GM18867 (cell line): ENCODE data around the gene E2F1.

ENCODE experiments used
- ATAC-seq: cut with Tn5 transposase; IDR thresholded peaks from one replicate; pipeline ENCODE4 v1.9.1; 2021; ENCODE audit warnings: mild to moderate bottlenecking, moderate library complexity; ENCODE audit not compliant: unreplicated experiment

The E2F1 gene

DNA sequence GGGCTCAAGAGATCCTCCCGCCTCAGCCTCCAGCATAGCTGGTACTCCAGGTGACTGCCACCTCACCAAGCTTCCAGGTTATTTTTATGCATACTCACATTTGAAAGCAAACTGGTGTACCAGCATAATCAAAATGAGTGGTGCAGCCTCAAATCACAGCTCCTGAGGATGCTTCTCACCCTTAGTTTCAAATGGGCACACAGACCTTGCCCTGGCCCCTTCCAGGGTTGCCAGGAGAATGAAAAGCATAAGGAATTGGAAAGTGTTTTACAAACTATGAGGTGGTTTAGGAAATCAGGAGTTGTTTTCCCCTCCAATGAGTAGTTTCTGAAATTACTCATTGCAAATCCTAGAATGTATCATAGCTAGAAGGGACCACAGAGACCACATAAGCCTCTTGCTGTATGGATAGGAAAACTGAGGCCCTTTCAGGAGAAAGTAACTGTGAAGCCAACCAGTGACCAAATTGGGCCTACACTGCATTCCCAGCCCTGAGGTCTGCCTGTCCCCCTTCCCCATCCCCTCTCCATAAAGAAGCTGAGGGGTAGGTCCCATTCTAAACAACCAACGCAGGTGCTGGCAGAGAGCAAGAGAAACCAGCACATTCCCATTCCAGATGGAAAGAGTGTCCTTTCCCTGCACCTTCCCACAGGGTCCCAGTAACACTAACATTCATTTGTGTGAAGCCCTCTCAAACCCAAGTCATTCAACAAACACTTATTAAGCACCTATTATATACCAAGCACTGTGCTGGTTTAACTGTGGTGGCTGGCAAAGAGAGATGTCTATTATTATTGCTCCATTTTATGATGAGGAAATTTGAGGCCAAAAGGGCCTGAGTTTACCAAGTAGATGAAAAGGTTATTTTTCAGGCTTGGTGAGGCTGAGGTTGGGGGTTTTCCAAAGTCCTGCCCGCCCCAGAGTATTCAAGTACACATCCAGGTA lies 2.1 kb upstream of the E2F1 start:
- no peak for ATAC-seq

DNA sequence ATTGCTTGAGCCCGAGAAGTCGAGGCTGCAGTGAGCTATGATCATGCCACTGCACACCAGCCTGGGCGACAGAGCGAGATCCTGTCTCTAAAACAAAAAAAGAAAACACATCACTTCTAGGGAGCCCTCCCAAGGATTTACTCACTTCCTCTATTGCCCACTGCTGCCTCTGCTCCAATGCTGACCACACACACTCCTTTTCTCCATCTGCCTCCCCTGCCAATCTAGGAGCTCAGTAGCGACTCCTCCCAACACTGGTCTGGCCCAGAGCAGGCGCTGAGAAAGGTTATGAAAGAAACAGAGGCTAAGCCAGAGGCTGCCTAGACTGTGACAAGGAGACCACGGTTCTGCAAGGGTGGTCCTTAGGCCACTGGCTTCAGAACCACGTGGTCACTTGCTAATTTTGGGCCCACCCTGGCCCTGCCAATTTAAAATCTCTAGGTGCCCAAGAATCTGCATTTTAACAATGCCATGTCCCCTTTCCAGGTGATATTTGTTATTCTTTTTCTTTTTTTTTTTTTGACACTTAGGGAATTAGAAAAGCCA lies 1.3 kb upstream of the E2F1 start:
- no peak for ATAC-seq

DNA sequence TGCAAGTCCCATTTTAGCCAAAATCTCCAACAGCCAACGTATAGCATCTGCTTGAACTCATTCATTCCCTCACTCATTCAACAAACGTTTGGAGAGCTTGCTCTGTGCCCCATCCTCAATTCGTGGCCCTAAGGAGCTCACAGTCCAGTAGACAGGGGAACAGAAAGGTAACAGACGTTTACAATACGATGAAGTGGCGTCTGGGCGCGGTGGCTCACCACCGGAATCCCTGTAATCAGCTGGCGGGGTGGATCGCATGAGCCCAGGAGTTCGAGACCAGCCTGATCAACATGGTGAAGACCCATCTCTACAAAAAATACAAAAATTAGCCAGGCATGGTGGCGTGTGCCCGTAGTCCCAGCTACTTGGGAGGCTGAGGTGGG lies 790 bp upstream of the E2F1 start:
- ATAC-seq, result no peak

DNA sequence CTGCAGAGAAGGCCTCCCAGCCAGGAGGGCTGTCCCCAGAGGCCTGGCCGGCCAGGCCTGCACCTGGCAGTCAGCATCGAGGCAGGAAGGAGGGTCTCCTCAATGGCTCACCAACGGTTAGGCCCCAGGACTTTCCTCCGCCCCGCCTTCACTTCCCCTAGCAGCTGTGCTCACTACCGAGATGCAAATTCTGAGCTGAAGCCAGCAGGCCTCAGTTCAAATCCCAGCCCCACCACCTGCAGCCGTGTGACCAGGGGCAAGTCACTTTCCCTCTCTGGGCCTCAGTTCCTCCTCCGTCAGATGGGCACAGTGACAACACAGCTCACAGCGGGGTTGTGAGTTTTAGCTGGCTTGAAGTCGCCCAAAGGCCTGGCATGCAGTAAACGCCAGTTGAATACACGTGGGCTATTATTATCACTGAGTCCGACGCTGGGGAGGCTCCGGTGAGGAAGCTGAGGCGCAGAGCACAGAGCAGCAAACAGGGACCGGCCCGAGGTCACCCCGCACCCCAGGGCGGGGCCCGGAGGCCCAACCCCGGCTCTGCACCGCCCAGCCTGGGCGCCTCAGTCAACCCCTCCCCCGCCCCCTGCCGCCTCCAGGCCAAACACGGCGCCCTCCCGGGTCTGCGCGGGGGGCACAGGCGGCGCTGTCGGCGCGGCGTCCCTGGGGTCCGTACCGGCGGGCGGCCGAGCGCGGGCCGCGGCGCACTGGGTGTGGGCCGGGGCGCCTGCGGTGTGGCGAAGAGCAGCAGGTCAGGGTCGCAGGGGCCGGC lies 671 bp downstream of the E2F1 start:
- peak; percentile 38 for ATAC-seq

DNA sequence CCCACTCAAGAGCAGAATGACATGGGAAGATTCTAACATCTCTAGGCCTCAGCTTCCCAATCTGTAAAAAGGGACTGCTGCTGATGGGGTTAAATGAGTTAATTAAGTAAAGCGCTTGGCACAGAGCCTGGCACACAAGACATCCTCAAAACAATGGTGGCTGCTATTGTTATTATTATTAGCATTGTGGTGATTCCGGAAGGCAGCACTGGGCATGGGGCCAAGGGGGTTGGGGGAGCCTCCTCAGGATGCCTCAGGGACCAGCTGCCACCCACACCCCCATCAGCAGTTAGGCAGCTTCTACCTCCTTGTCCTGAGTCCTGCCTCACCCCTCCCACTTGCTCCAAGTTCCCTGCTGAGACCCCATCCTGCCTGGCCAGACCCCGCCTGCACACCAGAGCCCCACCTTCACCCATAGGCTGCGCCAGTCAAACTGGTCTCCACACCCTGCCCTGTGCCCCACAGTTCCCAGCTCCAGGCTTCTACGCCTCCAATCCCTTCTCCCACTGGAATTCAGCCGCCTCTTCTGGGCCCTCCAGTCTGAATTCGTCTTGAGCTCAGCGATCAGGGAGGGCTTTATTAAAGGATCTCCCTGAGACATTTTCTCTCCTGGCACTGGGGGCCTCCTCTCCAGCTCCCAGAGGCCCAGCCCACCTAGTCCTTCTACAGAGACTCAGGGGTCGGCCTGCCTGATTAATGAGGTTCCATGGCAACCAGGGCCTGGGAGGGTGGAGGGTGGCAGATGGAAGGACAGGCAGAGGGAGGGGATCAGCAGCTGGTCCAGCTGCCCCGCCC lies 1.5 kb downstream of the E2F1 start:
- ATAC-seq, result no peak

DNA sequence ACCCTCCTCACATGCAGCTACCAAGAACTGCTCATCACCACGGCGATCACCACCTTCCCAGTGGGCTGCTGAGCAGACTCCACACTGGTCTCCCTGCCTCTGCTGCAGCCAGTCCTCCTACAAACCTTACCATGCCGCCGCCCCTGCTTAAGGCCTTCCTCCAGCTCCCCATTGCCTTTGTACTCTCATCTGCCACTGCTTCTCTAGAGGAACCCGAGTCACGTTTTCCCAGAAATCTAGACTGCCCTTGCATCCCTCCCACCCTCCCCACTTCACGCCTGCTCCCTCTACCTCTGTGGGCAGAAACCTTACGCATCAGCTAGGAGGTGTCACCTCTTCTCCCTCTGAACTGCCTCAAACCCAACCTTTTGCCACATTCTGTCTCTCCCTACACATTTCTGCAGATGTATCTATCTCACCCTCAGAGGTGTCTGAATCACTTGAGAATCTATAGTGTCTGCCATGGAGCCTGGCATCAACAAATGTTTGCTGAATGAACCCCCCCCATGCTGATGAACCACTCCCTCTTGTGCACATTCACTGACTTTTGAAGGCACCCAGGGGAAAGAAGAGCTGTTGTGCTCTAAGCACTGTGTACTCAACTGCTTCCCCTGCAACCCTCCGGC lies 4.3 kb downstream of the E2F1 start:
- ATAC-seq, result no peak

DNA sequence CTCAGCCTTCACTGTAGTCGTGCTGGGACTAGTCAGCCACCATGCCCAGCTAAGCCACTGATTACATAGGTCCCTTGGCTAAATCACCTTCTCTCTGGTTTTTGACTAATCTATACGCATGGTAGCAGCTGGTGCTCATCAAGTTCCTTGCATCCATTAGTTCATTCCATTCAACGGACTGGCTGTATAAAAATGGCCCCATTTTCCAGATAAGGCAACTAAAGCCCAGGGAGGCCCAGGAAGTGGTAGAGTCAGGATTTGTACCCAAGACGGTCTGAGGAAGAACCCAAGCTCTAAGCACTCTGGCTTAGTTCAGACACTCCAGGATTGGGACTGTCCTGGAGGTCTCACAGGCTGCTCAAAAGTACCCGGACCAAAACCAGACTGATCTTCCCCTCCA lies 4.9 kb downstream of the E2F1 start:
- ATAC-seq, result no peak

DNA sequence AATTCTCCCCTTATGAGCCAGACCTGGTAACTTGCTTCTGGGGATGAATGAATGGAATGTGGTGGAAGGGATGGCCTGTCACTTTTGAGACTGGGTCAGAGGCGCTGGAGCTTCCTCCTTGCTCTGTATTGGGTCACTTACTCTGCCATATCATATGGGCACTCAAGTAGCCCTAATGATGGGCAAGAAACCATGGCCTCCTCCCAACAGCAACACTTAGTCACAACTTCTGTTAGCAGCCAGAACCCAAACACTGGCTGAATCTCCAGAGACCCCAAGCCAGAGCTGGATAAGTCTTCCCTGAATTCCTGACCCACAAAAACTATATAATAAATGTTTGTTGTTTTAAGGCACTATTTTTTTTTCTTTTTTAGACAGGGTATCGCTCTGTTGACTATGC lies 5.5 kb downstream of the E2F1 start:
- ATAC-seq, result no peak

DNA sequence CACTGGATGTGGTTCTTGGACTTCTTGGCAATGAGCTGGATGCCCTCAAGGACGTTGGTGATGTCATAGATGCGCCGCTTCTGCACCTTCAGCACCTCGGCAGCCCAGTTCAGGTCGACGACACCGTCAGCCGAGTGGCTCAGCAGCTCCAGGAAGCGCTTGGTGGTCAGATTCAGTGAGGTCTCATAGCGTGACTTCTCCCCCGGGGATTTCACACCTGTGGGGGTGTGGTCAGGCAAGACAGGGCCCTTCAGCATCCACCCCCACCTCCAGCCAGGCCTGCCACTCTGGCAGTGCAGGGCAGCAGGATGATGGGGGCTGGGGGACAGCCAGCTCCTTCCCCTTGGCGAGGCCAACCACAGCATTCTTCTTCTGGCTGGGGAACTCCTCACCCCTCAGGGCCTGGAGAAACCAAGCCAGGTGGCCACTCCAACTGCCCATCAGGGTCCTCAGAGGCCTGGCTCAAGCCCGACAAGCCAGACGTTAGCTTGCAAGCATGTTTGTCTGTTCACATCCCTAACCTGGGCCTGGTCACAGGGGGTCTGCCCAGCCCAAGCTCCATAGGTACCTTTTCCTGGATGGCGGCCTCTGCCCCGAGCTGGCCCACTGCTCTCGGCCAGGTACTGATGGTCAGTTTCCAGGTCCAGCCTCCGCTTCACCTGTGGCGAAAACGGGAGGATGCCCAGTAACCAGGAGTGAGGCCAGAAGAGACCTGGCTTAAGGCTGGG lies 6.3 kb downstream of the E2F1 start:
- peak; percentile 58 for ATAC-seq

DNA sequence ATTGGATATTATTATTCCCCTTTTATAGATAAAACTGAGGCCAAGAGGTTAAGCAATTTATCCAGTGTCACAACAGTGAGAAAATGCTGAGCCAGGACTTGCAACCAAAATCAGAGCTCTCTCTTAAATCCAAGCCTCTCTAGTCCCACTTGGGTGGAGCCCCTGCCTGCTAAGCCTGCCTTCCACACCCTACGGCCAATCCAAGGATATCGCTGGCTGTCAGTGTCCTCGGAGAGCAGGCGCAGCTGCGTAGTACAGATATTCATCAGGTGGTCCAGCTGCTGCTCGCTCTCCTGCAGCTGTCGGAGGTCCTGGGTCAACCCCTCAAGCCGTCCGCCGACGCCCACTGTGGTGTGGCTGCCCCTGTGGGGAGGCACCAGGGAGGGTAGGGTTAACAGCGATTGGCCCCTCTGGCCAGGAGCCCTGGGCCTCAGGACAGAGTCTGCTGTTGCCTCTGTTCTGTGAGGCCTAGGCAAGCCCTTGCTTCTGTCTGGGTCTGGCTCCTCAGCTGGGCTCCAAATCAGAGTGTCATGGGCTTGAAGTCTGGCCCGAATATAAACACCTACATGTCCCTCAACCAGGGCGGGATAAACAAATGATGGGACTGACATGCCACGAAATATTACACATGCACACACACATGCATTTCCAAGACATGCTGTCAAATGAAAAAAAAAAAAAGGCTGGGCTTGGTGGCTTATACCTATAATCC lies 8.0 kb downstream of the E2F1 start:
- ATAC-seq, result no peak

DNA sequence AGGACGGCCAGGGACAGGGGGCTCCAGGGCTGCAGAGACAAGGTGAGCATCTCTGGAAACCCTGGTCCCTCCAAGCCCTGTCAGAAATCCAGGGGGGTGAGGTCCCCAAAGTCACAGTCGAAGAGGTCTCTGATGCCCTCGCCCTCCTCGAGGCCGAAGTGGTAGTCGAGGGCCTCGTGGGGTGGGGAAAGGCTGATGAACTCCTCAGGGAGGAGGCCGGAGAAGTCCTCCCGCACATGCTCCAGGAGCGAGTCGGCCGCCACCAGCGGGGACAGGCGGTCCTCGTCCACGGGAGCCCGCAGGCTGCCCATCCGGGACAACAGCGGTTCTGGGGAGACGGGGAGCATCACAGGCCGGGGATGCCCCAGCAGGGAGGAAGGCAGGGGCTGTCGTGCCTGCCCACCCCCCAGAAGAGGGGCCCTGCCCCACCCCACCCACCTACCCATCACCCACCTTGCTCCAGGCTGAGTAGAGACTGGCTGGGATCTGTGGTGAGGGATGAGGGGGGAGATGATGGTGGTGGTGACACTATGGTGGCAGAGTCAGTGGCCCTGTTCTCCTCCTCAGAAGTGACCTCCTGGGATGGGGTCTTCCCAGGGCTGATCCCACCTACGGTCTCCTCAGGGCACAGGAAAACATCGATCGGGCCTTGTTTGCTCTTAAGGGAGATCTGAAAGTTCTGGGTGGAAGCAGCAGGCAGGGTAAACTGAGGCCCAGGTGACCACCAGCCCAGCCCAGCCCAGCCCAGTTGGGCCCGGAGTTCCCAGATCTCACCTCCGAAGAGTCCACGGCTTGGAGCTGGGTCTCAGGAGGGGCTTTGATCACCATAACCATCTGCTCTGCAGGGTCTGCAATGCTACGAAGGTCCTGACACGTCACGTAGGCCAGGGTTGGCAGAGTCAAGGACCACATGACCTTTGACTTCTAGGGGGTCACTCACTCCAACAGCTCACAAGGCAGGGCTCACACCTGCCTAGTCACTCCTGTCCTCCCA lies 9.2 kb downstream of the E2F1 start:
- ATAC-seq, result no peak

DNA sequence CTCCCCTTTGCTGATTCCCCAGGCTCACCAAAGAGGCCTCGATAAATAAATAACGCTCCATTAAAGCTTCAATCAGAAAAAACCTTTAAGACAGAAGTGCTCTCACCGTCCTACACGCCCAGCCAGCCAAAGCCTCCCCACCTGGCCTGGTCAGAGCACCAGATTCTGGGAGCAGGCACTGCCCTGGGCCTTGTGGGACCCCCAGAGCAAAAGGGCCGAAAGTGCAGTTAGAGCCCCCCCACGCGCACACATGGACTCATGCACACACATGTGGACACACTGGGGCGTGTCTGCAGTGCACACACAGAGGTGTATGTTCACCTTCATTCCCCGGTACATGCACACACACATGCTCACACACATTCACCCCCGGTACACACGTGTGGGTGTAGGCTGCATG lies 10.1 kb downstream of the E2F1 start:
- no peak for ATAC-seq

DNA sequence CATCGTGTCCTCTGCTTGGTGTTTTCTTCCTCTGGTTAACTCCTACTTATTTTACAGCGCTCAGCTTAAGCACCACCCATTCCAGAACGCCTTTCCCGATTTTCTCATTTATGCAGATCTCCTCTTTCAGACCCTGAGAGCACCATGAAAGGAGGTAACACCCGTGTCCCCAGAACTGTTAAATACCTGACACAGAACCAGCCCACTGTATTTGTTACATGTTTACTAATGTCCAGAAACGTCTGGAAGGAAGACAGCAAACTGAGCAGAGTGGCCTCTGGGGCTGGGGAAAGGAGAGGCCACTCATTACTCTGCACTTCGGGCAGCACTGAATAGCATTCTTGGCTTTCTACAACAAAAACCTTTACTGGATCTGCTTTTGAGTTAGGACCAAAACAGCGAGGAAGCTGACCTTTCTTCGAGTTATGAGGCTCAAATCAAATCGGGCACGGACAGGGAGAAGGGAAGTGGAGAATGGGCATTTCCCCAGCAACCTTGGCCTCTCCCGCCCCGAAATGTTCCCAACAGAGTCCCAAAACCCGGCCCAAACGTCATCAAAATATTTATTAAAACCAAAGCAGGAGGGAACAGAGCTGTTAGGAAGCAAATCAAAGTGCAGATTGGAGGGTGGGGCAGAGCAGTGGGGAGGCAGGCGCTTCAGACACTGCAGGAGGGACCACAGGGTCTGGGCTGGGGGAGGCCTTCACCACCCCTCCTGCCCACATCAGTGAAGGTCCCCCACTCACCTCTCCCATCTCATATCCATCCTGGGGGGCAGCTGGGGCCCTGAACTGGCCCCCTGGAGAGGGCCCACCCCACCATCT lies 10.8 kb downstream of the E2F1 start:
- no peak for ATAC-seq

DNA sequence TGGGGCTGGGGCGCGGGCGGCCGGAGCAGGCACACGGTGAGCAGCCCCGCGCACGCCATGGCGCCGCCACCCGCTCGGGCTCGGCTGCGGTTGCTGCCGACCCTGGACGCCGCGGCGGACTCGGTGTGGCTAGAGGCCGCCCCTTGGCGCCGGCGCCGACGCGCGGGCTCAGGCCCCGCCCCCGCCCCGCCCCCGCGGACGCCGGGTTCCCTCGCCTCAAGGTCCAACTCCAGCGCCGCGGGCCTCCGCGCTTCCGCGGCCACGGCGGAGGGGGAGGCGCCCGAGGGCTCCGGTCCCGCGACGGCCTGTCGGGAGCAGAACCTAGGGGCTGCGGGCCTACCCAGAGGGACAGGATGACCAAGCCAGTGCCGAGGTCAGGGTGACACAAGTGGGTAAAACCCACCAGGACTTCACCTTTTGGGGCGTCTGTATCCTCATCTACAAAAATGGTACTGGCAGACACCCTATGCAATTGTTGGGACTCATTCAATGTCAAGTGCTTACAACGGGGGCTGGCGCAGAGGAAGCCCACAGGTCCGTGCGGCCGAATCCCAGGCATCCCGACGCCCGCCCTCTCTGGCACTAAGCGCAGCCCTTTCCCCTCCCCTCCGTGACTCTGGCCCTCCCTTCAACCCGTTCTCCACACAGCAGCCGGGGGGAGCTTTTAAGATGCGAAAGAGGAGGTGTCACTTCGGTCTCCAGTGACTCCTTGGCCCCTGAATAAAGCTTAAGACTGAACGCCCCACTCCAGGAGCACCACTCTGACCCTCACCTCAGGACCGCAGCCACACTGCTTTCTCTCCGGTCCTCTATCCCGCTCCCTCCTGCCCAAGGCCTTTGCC lies 11.7 kb downstream of the E2F1 start, which contains the start of gene NECAB3:
Gene NECAB3, minus strand, starts transcription at position 135 of the 842 bp plus-strand sequence. Its CDS starts 76 bp downstream, at position 59.
- peak; percentile 77 for ATAC-seq

DNA sequence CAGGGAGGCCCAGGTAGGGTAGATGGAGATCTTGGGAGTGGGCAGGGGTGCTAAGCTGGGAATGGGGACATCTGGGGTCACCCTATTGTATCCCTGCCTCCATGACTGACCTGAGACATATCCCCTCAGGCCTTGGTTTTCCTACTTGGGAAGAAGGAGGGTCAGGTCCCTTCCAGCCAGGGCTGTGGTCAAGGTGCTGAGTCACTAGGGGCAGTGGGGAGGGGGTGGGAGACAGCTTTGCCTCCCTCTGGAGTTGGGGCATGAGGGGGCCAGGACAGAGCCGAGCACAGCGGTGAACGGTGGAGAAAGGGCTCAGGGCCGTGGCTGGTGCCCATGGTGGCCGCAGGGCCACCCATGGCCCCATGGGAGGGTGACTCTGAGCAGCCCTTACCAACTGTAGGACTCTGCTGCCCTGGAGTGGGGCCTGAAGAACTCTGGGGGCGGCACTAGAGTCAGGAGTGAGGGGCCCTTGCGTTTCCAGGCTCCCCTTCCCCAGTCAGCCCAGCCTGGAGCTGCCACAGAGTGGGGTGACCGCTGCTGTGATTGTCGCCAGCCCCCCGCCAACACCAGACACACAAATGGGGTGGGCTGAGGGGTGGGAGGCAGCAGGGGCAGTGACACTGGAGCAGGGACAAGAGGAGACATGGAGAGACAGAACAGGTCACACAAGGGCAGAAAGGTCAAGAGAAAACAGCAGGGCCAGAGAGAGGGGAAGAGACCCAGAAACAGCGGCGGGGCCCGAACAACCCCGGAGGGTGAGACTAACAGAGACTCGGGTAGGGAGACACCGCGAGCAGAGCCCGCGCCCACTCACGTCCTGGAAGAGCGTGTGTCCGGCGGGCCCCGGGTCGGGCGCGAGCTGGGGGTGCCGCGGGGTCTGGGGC lies 12.5 kb downstream of the E2F1 start:
- peak; percentile 34 for ATAC-seq
